Hepatocyte (in vitro differentiated cells): Measurements from ENCODE around the gene CYGB.

Source experiments
- CTCF ChIP-seq: fragments of 200-600 bp; sonication (generic); IDR thresholded peaks from 2 replicates; pipeline ENCODE4 v1.5.1; 2016; ENCODE audit warnings: antibody characterized with exemption, mild to moderate bottlenecking; ENCODE audit not compliant: poor library complexity
- EZH2phosphoT487 ChIP-seq: fragments of 200-600 bp; sonication (generic); IDR thresholded peaks from one replicate; pipeline ENCODE4 v1.6.1; 2018; ENCODE audit warnings: antibody characterized with exemption, mild to moderate bottlenecking, low read depth, moderate library complexity; ENCODE audit not compliant: unreplicated experiment, severe bottlenecking

DNA sequence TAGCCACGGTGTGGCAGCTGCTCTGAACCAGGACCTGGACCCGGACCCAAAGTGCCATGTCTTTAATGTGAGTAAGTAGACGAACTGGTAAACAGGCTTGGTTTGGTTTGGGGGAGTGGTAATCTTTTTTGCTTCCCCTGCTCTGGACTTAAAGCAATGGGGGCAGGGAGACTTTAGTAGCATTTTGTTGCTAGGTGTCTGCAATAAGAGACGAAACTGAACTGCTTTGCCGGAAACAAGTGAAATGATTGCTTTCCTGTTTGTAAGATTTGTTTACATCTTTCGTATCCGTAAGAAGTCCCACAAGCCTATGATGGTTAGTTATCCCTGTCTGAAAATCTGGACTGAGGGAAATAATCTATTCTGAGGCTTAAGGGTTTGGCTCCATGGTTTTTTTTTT is 23.8 kb upstream of the CYGB start:
- TF ChIP-seq CTCF (no peak), EZH2phosphoT487 (no peak)
